H1 (cell line): ENCODE measurements around the gene CCDC8.
A peak's percentile ranks its signal among the peaks of the same experiment; 100 is the strongest.

Experiments
- ATF3 ChIP-seq: IDR thresholded peaks from 2 replicates; pipeline ENCODE4 v1.6.1; 2011; ENCODE audit warnings: low read depth, mild to moderate bottlenecking, low read length; ENCODE audit not compliant: insufficient read depth
- CTCF ChIP-seq, 3 experiments: IDR thresholded peaks; 1 replicate in 2 of 3; 2 replicates in 1 of 3; pipeline versions ENCODE4 v1.5.1 to v1.6.1; 2011; ENCODE audit warnings: low read length in 3 of 3, mild to moderate bottlenecking in 3 of 3, inconsistent platforms in 2 of 3, low read depth in 1 of 3, moderate library complexity in 1 of 3; ENCODE audit not compliant: insufficient read depth in 1 of 3; ENCODE audit errors: control extremely low read depth in 1 of 3
- EZH2 ChIP-seq: fragments of 200-600 bp; sonication (generic); IDR thresholded peaks from 2 replicates; pipeline ENCODE4 v1.7.1; 2012; ENCODE audit warnings: low read depth, mild to moderate bottlenecking, moderate library complexity, low read length, inconsistent platforms; ENCODE audit not compliant: severe bottlenecking
- FOSL1 ChIP-seq: IDR thresholded peaks from 2 replicates; pipeline ENCODE4 v1.6.1; 2011; ENCODE audit warnings: mild to moderate bottlenecking, low read depth, low read length, moderate library complexity; ENCODE audit not compliant: insufficient read depth
- JUND ChIP-seq: IDR thresholded peaks from 2 replicates; pipeline ENCODE4 v1.6.1; 2011; ENCODE audit warnings: mild to moderate bottlenecking, improper control_type of control experiment, low read length
- KDM1A ChIP-seq: fragments of 200-600, 300-600 bp; sonication (generic); IDR thresholded peaks from 2 replicates; pipeline ENCODE4 v1.7.1; 2016; ENCODE audit warnings: mild to moderate bottlenecking, low read length, borderline replicate concordance
- MAFK ChIP-seq: IDR thresholded peaks from 2 replicates; pipeline ENCODE4 v1.6.1; 2012; ENCODE audit warnings: low read depth, mild to moderate bottlenecking, improper control_type of control experiment, low read length
- POLR2A ChIP-seq, 2 experiments: IDR thresholded peaks; 1 replicate in 1 of 2; 2 replicates in 1 of 2; pipeline ENCODE4 v1.6.1; 2011; ENCODE audit warnings: low read depth in 2 of 2, low read length in 2 of 2, mild to moderate bottlenecking in 2 of 2; ENCODE audit errors: control extremely low read depth in 1 of 2
- SIN3A ChIP-seq, 2 experiments: IDR thresholded peaks in 1 of 2; conservative IDR thresholded peaks in 1 of 2; 2 replicates each; pipeline ENCODE4 v1.6.1; 2011 to 2012; ENCODE audit warnings: low read length in 2 of 2, improper control_type of control experiment in 1 of 2, low read depth in 1 of 2, mild to moderate bottlenecking in 1 of 2
- SIX5 ChIP-seq: IDR thresholded peaks from 2 replicates; pipeline ENCODE4 v1.6.1; 2011; ENCODE audit warnings: mild to moderate bottlenecking, low read depth, low read length
- SP1 ChIP-seq: IDR thresholded peaks from 2 replicates; pipeline ENCODE4 v1.6.1; 2011; ENCODE audit warnings: low read depth, low read length
- TAF1 ChIP-seq: IDR thresholded peaks from 2 replicates; pipeline ENCODE4 v1.6.1; 2011; ENCODE audit warnings: mild to moderate bottlenecking, low read depth, low read length
- TAF7 ChIP-seq: optimal IDR thresholded peaks from 2 replicates; pipeline ENCODE3; 2011; ENCODE audit warnings: low read depth, mild to moderate bottlenecking, inconsistent platforms, low read length, moderate library complexity, borderline replicate concordance

DNA sequence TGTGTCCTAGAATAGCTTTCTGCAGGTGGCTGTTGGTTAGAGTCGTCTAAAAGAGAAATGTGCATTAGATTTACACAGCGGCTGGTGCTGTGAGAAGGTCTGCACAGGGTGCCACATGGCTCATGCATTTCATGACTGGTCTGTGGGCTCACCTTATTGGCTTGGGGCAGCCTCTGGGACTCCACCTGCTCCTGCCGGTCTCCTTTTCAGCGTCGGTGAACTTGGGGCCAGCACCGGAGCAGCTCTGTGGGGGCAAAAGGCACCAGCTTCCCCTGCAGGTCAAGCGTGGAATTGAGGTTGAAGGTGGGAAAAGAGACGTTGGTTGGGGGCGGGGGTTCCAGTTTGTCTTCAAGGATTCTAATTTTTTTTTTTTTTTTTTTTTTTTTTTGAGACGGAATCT lies 18.5 kb upstream of the CCDC8 start:
- TF ChIP-seq CTCF (IDR thresholded peaks at IDR 0.05; ENCODE audit: control extremely low read depth in 1 of 3, insufficient read depth in 1 of 3, low read depth in 1 of 3, low read length in 3 of 3) (peak; percentile 66 to 72 (median 68)), MAFK (no peak), POLR2A (IDR thresholded peaks at IDR 0.05; ENCODE audit: control extremely low read depth in 1 of 2, low read depth in 2 of 2, low read length in 2 of 2) (no peak), SIX5 (no peak), ATF3 (no peak), TAF7 (no peak), FOSL1 (no peak), KDM1A (no peak), TAF1 (no peak), SP1 (no peak), EZH2 (no peak), JUND (no peak), SIN3A (conservative IDR thresholded peaks at IDR 0.05 in 1 of 2, IDR thresholded peaks at IDR 0.05 in 1 of 2; ENCODE audit: low read depth in 1 of 2, low read length in 2 of 2) (no peak)
